ENCODE measurements around the gene RBM23. TPM values are rescaled to one million over a fixed set of nuclear protein-coding genes. Genes with fewer than 3 reads are reported as not detected.

RBM23 gene
- total and polyA plus RNA-seq, 3 donors from 2014 or later: 73.7 to 115 (median 93.3) TPM

DNA sequence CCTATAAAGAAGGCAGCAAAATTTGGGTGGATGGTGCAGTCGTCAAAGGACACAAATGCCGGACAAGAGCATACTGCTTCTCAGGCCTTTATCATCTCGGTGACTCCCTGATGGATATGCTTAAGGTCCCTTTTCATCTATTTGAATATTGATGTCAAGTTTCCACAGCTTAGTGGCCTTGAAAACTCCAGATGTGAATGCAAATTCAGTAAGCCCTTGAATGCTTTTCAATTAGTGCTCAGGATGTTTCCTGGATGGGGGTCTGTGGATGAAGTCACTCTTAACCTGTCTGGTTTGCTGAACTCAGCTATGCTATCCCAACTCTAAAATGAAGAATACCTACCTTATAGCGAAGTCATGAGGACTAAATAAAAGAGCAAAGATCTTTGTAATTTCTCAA is 25.2 kb downstream of the RBM23 start:
- H3K9me3 ChIP-seq: no peaks in the 10 kb centered on the region
- no peak overlapping the region for H3K27ac ChIP-seq
- no peaks in the 10 kb centered on the region for H3K4me1 ChIP-seq
- no peak for DNase-seq
- no peak for TF ChIP-seq POLR2A (IDR thresholded peaks at IDR 0.05)
- TF ChIP-seq, protein P1, sequence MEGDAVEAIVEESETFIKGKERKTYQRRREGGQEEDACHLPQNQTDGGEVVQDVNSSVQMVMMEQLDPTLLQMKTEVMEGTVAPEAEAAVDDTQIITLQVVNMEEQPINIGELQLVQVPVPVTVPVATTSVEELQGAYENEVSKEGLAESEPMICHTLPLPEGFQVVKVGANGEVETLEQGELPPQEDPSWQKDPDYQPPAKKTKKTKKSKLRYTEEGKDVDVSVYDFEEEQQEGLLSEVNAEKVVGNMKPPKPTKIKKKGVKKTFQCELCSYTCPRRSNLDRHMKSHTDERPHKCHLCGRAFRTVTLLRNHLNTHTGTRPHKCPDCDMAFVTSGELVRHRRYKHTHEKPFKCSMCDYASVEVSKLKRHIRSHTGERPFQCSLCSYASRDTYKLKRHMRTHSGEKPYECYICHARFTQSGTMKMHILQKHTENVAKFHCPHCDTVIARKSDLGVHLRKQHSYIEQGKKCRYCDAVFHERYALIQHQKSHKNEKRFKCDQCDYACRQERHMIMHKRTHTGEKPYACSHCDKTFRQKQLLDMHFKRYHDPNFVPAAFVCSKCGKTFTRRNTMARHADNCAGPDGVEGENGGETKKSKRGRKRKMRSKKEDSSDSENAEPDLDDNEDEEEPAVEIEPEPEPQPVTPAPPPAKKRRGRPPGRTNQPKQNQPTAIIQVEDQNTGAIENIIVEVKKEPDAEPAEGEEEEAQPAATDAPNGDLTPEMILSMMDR (IDR thresholded peaks at IDR 0.05): no peak
- WGBS, 2 donors: 80 to 87% methylated on average over 4 of the region's 4 CpGs
- H3K36me3 ChIP-seq (ENCODE audit: low read depth, missing control alignments): no peaks in the 10 kb centered on the region
- intact Hi-C loops (cut with DNase I; ENCODE audit: low total_unique reads): no loop called here
- no peaks in the 10 kb centered on the region for H3K27me3 ChIP-seq
- no peak overlapping the region for H3K4me3 ChIP-seq

DNA sequence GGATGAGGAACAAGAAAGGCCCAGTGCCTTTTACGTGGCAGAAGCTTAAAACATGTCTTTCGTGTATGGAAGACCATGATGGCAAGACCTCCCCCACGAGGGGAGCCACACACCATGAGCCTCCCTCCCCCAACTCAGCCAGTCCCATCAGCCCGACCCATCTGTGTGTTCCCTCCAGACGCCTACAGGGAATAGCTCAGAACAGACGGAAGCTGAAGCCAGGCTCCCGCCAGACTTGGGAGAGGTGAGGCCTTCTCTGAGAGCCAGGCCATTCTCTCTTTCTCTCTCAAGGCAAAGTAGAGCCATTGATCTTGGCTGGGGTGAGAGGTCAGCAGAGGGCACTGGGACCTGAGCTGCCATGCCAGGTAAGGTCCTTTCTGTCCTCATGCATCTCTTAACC is 26.5 kb downstream of the RBM23 start:
- no peak overlapping the region for H3K27ac ChIP-seq
- no peaks in the 10 kb centered on the region for H3K27me3 ChIP-seq
- WGBS, 2 donors: 77 to 81% methylated on average over 7 of the region's 7 CpGs
- intact Hi-C loops (cut with DNase I; ENCODE audit: low total_unique reads): no loop called here
- DNase-seq: no peak
- no peak overlapping the region for H3K4me3 ChIP-seq
- no peaks in the 10 kb centered on the region for H3K9me3 ChIP-seq
- no peaks in the 10 kb centered on the region for H3K36me3 ChIP-seq (ENCODE audit: low read depth, missing control alignments)
- peaks cover 6% of the 10 kb centered on the region for H3K4me1 ChIP-seq
- TF ChIP-seq POLR2A (IDR thresholded peaks at IDR 0.05): no peak
- TF ChIP-seq, protein P1 (IDR thresholded peaks at IDR 0.05): no peak

DNA sequence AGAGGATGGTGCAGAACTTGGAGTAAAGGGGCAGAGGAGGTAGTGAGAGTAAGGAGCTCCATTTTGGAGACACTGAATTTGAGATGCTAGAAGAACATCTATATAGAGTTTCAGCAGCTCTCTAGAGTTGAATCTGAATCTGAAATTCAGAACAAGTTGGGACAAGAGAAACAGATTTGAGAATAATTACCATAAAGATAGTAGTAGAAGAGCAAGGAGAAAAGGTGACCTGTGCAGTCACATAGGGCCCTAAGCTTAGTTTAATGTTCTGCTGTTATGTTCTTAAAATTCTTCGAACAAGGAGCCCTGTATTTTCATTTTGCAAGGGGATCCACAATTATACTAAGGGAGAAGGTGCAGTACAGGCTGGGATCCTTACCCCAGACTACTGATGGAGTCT is 28.5 kb downstream of the RBM23 start:
- no peak overlapping the region for H3K4me3 ChIP-seq
- no peak for DNase-seq
- H3K27me3 ChIP-seq: no peaks in the 10 kb centered on the region
- peaks cover 8% of the 10 kb centered on the region for H3K4me1 ChIP-seq
- intact Hi-C loops (cut with DNase I; ENCODE audit: low total_unique reads): no loop called here
- TF ChIP-seq, protein P1 (IDR thresholded peaks at IDR 0.05): no peak
- TF ChIP-seq POLR2A (IDR thresholded peaks at IDR 0.05): no peak
- 70 to 94% methylated on average over 1 of the region's 1 CpG for WGBS, 2 donors
- H3K9me3 ChIP-seq: no peaks in the 10 kb centered on the region
- no peak overlapping the region for H3K27ac ChIP-seq
- no peaks in the 10 kb centered on the region for H3K36me3 ChIP-seq (ENCODE audit: low read depth, missing control alignments)

DNA sequence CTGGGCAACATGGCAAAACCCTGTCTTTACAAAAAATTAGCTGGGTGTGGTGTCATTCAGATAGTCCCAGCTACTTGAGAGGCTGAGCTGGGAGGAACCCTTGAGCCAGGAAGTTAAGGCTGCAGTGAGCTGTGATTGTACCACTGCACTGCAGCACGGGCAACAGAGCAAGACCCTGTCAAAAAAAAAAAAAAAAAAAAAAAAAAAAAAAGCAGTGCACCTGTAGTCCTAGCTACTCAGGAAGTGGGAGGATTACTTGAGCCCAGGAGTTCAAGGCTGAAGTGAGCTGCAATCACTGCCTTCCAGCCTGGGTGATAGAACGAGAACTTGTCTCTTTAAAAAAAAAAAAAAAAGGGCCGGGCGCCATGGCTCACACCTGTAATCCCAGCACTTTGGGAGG is 30.3 kb downstream of the RBM23 start:
- WGBS, 2 donors: 61 to 70% methylated on average over 4 of the region's 4 CpGs
- H3K36me3 ChIP-seq (ENCODE audit: low read depth, missing control alignments): no peaks in the 10 kb centered on the region
- DNase-seq: no peak
- H3K4me3 ChIP-seq: no peak overlapping the region
- no peaks in the 10 kb centered on the region for H3K9me3 ChIP-seq
- intact Hi-C loops (cut with DNase I; ENCODE audit: low total_unique reads): no loop called here
- TF ChIP-seq, protein P1 (IDR thresholded peaks at IDR 0.05): no peak
- no peak for TF ChIP-seq POLR2A (IDR thresholded peaks at IDR 0.05)
- no peaks in the 10 kb centered on the region for H3K27me3 ChIP-seq
- H3K27ac ChIP-seq: no peak overlapping the region
- peaks cover 8% of the 10 kb centered on the region for H3K4me1 ChIP-seq

DNA sequence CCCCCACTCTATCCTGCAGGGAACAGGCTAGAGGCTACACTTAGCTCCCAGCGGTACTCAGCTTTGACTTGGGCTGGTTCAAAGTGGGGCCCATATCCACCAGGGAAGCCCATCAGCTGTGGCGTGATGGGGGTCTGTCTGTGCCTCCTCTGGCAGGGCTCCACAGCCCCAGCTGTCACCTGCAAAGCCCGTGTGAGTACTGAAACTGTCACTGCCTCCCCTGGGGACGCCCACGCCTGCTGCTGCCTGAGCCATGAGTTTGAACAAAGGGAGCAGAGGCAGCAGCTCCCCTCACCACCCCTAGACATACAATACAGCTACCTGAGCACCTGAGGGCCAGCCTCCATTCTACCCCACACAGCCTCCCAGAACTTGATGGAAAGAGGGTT is 31.0 kb downstream of the RBM23 start:
- Histone ChIP-seq H3K27ac (peak overlapping the region; percentile 36 to 73), H3K4me3 (peak overlapping the region; percentile 75 to 85), H3K4me1 (peaks cover 8% of the 10 kb centered on the region), H3K9me3 (no peaks in the 10 kb centered on the region), H3K27me3 (no peaks in the 10 kb centered on the region), H3K36me3 (ENCODE audit: low read depth, missing control alignments) (no peaks in the 10 kb centered on the region)
- TF ChIP-seq POLR2A (IDR thresholded peaks at IDR 0.05): no peak
- TF ChIP-seq, protein P1 (IDR thresholded peaks at IDR 0.05): no peak
- intact Hi-C loops (cut with DNase I; ENCODE audit: low total_unique reads): no loop called here
- no peak for DNase-seq
- 40 to 47% methylated on average over 4 to 5 of the region's 5 CpGs for WGBS, 2 donors

Data from testis (tissue), 3 donors.